K562 (cell line): ENCODE data around the gene NXN.

Experiments
- FOS ChIP-seq: IDR thresholded peaks from 3 replicates; pipeline ENCODE4 v1.6.1; 2011; ENCODE audit not compliant: insufficient read length; ENCODE audit errors: extremely low read depth
- GABPA ChIP-seq: fragments of 200-800 bp; sonication (Bioruptor generic); conservative IDR thresholded peaks from 2 replicates; pipeline ENCODE4 v1.6.1; 2016; ENCODE audit warnings: low read depth, missing genetic modification characterization, missing compliant biosample characterization
- ILK ChIP-seq: fragments of 450-650 bp; IDR thresholded peaks from 2 replicates; pipeline ENCODE4 v1.6.1; 2016; ENCODE audit warnings: missing genetic modification characterization, low read depth, mild to moderate bottlenecking, missing compliant biosample characterization, moderate library complexity, borderline replicate concordance
- MAFK ChIP-seq: IDR thresholded peaks from 2 replicates; pipeline ENCODE4 v1.6.1; 2011; ENCODE audit warnings: low read length, improper control_type of control experiment
- MCM5 ChIP-seq: fragments of 450-650 bp; IDR thresholded peaks from 2 replicates; pipeline ENCODE4 v1.6.1; 2016; ENCODE audit warnings: low read depth
- POU5F1 ChIP-seq: fragments of 150-350 bp; IDR thresholded peaks from 2 replicates; pipeline ENCODE4 v1.6.1; 2014; ENCODE audit warnings: borderline replicate concordance, low read length, low read depth, mild to moderate bottlenecking; ENCODE audit not compliant: partially characterized antibody
- SMAD3 ChIP-seq: fragments of 450-650 bp; formaldehyde crosslinking; conservative IDR thresholded peaks from 2 replicates; pipeline ENCODE4 v1.4.0; 2020; ENCODE audit warnings: mild to moderate bottlenecking
- TBL1XR1 ChIP-seq, 2 experiments: IDR thresholded peaks; 2 replicates each; pipeline ENCODE4 v1.6.1; 2012; ENCODE audit warnings: improper control_type of control experiment in 2 of 2, low read length in 2 of 2, mild to moderate bottlenecking in 1 of 2
- TF ChIP-seq, protein P1 (sequence below): fragments of 250-450 bp; sonication (Bioruptor Pico); IDR thresholded peaks from 2 replicates; pipeline ENCODE4 v1.5.0; 2021; ENCODE audit warnings: mild to moderate bottlenecking, borderline replicate concordance

DNA sequence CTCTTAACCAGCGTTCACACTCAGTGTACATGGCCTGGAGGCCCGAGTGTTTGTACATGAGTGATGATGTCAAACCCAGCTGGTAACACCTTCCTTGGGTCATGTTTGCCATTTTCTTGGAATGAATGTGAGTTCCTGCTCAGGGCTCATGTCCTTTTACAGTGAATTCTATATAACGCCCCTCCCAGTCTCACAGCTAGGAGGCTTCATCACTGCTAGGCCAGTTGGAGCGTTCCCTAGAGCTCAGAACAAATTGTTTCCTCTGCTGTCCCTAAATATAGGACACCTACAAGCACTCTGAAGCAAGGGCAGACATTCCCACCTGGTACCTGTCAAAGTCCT, 22.8 kb upstream of the NXN start:
- TF ChIP-seq SMAD3 (CRISPR knock-in tag) = no peak
- no peak for TF ChIP-seq TBL1XR1 (IDR thresholded peaks at IDR 0.05; ENCODE audit: low read length in 2 of 2)
- TF ChIP-seq, protein P1, sequence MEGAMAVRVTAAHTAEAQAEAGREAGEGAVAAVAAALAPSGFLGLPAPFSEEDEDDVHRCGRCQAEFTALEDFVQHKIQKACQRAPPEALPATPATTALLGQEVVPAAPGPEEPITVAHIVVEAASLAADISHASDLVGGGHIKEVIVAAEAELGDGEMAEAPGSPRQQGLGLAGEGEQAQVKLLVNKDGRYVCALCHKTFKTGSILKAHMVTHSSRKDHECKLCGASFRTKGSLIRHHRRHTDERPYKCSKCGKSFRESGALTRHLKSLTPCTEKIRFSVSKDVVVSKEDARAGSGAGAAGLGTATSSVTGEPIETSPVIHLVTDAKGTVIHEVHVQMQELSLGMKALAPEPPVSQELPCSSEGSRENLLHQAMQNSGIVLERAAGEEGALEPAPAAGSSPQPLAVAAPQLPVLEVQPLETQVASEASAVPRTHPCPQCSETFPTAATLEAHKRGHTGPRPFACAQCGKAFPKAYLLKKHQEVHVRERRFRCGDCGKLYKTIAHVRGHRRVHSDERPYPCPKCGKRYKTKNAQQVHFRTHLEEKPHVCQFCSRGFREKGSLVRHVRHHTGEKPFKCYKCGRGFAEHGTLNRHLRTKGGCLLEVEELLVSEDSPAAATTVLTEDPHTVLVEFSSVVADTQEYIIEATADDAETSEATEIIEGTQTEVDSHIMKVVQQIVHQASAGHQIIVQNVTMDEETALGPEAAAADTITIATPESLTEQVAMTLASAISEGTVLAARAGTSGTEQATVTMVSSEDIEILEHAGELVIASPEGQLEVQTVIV (CRISPR knock-in tag) = no peak
- no peak for TF ChIP-seq GABPA (tag)
- no peak for TF ChIP-seq ILK (tag)
- TF ChIP-seq FOS = no peak
- TF ChIP-seq POU5F1 = no peak
- no peak for TF ChIP-seq MCM5
- no peak for TF ChIP-seq MAFK
